ENCODE data around the gene CCDC7.

DNA sequence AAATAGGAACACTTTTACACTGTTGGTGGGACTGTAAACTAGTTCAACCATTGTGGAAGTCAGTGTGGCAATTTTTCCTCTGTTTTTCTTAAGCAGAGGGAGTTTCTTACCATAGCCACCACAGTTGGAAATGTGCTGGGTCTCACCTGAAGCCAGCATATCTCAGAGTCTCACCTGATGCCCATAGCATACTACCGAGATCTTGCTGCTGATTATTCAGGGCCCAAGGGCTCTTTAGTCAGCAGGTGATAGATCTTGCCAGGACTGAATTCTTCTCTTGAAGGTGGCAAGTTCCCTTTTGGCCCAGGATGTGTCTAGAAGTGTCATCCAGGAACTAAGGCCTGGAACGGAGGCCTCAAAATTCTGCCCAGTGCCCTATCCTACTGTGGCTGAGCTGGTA lies 215.4 kb downstream of the CCDC7 start:
- no peak for TF ChIP-seq CTCF (IDR thresholded peaks at IDR 0.05 in 4 of 5, conservative IDR thresholded peaks at IDR 0.05 in 1 of 5)
- TF ChIP-seq POLR2A (IDR thresholded peaks at IDR 0.05): no peak
